Superior temporal gyrus (tissue), 1 donor: ENCODE measurements around the gene MAK.
"Not testable (repeated sequence)": the region's sequence is repeated elsewhere in the genome, so short reads cannot be mapped to it uniquely, and the experiment has no call there.

Experiments used
- DNase-seq: peaks from one replicate; pipeline ENCODE4 v3.0.0-alpha.2; 2016; ENCODE audit errors: extremely low spot score

The MAK gene

GRCh38 chr6:10730254-10730653 lies 108.1 kb downstream of the MAK start:
- DNase-seq, result no peak

DNA sequence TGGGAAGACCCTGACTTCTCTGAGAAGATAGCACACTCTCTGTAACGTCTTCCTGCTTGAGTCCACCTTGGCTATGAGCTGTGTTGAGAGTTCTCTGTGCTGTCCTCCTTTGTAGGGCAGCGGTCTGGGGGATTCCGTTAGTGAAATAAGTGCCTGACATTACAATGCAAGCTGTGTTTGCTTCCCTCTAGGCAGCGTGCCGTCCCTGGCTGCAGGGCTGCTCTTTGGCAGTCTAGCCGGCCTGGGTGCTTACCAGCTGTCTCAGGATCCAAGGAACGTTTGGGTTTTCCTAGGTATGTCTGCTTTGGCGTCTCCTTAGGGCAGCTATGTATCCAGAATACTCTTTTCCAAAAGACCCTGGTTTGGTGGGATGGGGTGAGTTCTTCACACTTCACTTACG lies 112.6 kb downstream of the MAK start:
- no peak for DNase-seq

GRCh38 chr6:10725044-10725443 lies 113.3 kb downstream of the MAK start:
- DNase-seq, result no peak

- no peak for DNase-seq
These were observed 114.8 kb downstream of the MAK start for GRCh38 chr6:10723567-10723881.

- DNase-seq, result peak; percentile 95
These were observed 115.3 kb downstream of the MAK start, which contains the start of gene TMEM14C for GRCh38 chr6:10722820-10723566. TSS of gene TMEM14C (plus strand) at chr6:10723070. CDS start at chr6:10724614, 1,544 bp downstream.

DNA sequence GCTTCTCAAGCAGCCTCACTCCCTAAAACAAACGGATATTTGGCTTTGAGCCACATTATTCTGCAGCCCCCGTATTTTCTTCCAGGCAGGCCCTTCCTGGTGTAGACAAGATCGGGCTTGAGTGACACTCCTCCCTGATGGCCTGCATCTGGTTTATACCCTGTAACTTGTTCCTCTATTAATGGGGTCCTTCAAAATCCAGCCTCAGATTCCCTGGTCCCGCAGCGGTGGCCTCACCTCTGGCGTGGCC lies 115.8 kb downstream of the MAK start:
- DNase-seq, result no peak

GRCh38 chr6:10721850-10722569 lies 116.3 kb downstream of the MAK start:
- DNase-seq, result no peak

GRCh38 chr6:10720960-10721849 lies 117.1 kb downstream of the MAK start:
- DNase-seq, result not testable (repeated sequence)

- DNase-seq, result no peak
These were observed 117.9 kb downstream of the MAK start for GRCh38 chr6:10720265-10720959.

DNA sequence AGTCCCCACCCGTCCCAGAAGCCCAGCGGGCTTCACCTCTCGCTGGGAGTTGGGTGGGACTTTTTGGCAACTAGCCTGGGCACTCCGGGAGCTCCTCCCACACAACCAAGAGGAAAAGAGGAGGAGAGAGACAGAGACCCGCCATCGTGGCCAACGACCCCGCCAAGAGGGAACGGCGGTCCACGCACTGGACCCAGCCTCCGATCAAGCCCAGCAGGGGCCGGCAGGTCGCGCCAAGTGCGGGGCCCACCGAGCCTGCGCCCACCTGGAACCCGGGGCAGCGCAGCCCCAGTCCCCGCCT lies 118.4 kb downstream of the MAK start:
- no peak for DNase-seq

- DNase-seq, result no peak
These were observed 118.9 kb downstream of the MAK start for GRCh38 chr6:10719296-10719963.

DNA sequence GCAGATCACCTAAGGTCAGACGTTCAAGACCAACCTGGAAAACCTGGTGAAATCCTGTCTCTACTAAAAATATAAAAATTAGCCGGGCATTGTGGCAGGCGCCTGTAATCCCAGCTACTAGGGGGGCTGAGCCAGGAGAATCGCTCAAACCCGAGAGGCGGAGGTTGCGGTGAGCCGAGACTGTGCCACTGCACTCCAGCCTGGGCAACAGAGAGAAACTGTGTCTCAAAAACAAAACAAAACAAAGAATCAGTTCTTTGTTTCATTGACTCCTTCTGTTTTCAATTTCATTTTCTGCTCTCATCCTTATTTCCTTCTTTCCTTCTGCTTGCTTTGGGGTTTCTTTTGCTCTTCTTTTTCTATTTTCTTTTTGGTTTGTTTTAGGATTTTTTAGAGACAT lies 124.4 kb downstream of the MAK start:
- no peak for DNase-seq
